DOHH2 (cell line): ENCODE results near the gene INSYN2A.

Source experiments
- H3F3A ChIP-seq: fragments of 200-600 bp; sonication (generic), shearing (Covaris generic); 2 replicates; pipeline ENCODE4 v1.6.0; 2016; ENCODE audit warnings: antibody characterized with exemption, mild to moderate bottlenecking; ENCODE audit not compliant: control insufficient read depth, insufficient read depth
- H3K27ac ChIP-seq: fragments of 200-600 bp; sonication (generic); 2 replicates; pipeline ENCODE4 v1.5.1; 2014; ENCODE audit warnings: low read depth, mild to moderate bottlenecking, low read length, moderate library complexity
- H3K27me3 ChIP-seq: fragments of 200-600 bp; sonication (generic); 2 replicates; pipeline ENCODE4 v1.6.1; 2014; ENCODE audit warnings: mild to moderate bottlenecking, low read length, mixed read lengths; ENCODE audit not compliant: control insufficient read depth
- H3K36me3 ChIP-seq: fragments of 200-600 bp; sonication (generic); 2 replicates; pipeline ENCODE4 v1.6.1; 2014; ENCODE audit warnings: mild to moderate bottlenecking, low read length, moderate library complexity, mixed read lengths; ENCODE audit not compliant: control insufficient read depth
- H3K4me1 ChIP-seq: fragments of 200-600 bp; sonication (generic); 2 replicates; pipeline ENCODE4 v1.6.1; 2014; ENCODE audit warnings: mild to moderate bottlenecking, low read length, mixed read lengths; ENCODE audit not compliant: control insufficient read depth
- H3K4me2 ChIP-seq: fragments of 200-600 bp; sonication (generic); 2 replicates; pipeline ENCODE4 v1.6.0; 2014; ENCODE audit warnings: mild to moderate bottlenecking, low read length, moderate library complexity
- H3K4me3 ChIP-seq: fragments of 200-600 bp; sonication (generic); 2 replicates; pipeline ENCODE4 v1.5.1; 2014; ENCODE audit warnings: mild to moderate bottlenecking, low read length, mixed read lengths
- H3K79me2 ChIP-seq: fragments of 200-600 bp; sonication (generic); 2 replicates; pipeline ENCODE4 v1.6.1; 2014; ENCODE audit warnings: mild to moderate bottlenecking, low read length, mixed read lengths; ENCODE audit not compliant: control insufficient read depth
- H3K9me2 ChIP-seq: fragments of 200-600 bp; sonication (generic); replicated peaks from 2 replicates; pipeline ENCODE4 v1.6.1; 2014; ENCODE audit warnings: mild to moderate bottlenecking, low read length, mixed read lengths; ENCODE audit not compliant: control insufficient read depth
- H3K9me3 ChIP-seq: fragments of 200-600 bp; sonication (generic); 2 replicates; pipeline ENCODE4 v1.6.1; 2014; ENCODE audit warnings: antibody characterized with exemption, low read length, mixed read lengths; ENCODE audit not compliant: control insufficient read depth, insufficient read depth
- H4K20me1 ChIP-seq: fragments of 200-600 bp; sonication (generic); 2 replicates; pipeline ENCODE4 v1.6.0; 2014; ENCODE audit warnings: low read depth, mild to moderate bottlenecking, antibody characterized with exemption, low read length, moderate library complexity; ENCODE audit not compliant: control insufficient read depth, insufficient read depth
- EZH2phosphoT487 ChIP-seq: fragments of 200-600 bp; sonication (generic); IDR thresholded peaks from 2 replicates; pipeline ENCODE4 v1.6.1; 2017; ENCODE audit warnings: borderline replicate concordance, mild to moderate bottlenecking, antibody characterized with exemption, low read length, moderate library complexity, mixed read lengths
- TF ChIP-seq, protein P1 (sequence below): fragments of 200-600 bp; sonication (generic); IDR thresholded peaks from one replicate; pipeline ENCODE4 v1.5.1; 2014; ENCODE audit warnings: antibody characterized with exemption, mild to moderate bottlenecking, low read depth, low read length; ENCODE audit not compliant: poor library complexity, severe bottlenecking

Gene INSYN2A

DNA sequence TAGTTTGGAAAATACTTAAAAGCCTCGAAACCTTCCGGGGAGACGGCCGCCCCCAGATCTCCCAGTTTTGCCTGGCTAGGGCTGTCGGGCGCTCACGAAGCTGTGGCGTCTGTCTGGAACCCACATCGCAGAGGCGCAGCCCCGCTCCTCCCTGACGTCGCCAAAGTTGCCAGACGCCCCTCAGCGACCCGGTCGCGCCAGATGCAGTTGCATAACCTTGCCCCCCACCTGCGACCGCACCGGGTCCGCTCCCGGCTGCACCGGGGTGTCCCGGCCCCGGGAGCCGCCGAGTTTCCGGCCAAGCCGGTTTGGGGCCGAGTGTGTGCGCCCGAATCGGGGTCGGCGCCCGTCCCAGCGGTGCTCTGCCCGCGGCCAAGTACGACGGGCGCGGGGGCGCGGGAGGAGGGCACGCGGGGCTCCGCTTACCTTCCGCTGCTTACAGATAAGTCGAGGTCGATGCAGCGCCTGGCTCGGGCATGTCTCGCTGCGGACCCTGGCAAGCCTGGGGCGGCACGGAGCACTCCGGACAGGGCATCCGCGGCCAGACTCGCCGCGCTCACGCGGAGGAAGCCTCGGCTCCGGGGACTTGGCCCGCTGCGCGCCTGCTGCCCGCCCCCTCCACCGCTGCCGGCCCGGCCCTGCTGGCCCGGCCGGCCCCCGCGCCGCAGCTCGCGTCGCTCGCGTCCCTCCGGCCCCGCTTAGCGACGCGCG is 665 bp downstream of the INSYN2A start:
- H3K27me3 ChIP-seq = no peaks in the 10 kb centered on the region
- no peak overlapping the region for H3K27ac ChIP-seq
- H3K4me3 ChIP-seq = no peak overlapping the region

DNA sequence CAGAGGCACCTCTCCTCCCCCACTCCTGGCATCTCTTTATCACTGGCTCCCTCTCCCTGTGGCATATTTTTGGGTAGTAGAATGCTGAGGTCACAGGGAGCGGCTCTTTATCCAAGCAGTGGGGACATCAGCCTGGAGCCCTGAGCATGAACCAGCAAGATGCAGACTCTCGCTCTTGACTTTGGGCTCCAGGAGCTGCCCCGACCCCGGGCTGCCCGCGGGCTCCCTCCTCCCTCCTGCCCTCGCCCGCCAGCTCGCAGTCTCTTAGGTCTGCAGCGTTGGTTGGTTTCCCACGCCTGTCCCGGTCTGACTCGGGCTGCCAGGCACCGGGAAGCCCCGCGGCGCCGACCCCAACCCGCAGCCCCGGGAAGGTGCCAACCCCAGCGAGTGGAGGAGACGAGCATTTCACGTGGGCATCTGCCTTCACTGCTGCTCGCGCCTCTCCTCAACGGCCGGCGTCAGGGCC is 1.3 kb downstream of the INSYN2A start:
- TF ChIP-seq EZH2phosphoT487 = no peak
- TF ChIP-seq, protein P1, sequence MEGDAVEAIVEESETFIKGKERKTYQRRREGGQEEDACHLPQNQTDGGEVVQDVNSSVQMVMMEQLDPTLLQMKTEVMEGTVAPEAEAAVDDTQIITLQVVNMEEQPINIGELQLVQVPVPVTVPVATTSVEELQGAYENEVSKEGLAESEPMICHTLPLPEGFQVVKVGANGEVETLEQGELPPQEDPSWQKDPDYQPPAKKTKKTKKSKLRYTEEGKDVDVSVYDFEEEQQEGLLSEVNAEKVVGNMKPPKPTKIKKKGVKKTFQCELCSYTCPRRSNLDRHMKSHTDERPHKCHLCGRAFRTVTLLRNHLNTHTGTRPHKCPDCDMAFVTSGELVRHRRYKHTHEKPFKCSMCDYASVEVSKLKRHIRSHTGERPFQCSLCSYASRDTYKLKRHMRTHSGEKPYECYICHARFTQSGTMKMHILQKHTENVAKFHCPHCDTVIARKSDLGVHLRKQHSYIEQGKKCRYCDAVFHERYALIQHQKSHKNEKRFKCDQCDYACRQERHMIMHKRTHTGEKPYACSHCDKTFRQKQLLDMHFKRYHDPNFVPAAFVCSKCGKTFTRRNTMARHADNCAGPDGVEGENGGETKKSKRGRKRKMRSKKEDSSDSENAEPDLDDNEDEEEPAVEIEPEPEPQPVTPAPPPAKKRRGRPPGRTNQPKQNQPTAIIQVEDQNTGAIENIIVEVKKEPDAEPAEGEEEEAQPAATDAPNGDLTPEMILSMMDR = no peak
- H3K36me3 ChIP-seq = no peaks in the 10 kb centered on the region
- no peaks in the 10 kb centered on the region for H3K27me3 ChIP-seq
- H3K9me2 ChIP-seq = no peaks in the 10 kb centered on the region
- H3K79me2 ChIP-seq = no peaks in the 10 kb centered on the region
- no peaks in the 10 kb centered on the region for H3F3A ChIP-seq
- H3K4me3 ChIP-seq = no peak overlapping the region
- H3K4me1 ChIP-seq = no peaks in the 10 kb centered on the region
- no peak overlapping the region for H3K4me2 ChIP-seq
- no peaks in the 10 kb centered on the region for H4K20me1 ChIP-seq
- no peaks in the 10 kb centered on the region for H3K9me3 ChIP-seq
- H3K27ac ChIP-seq = no peak overlapping the region

More for the DNA sequence above, 665 bp downstream of the INSYN2A start:
- H3K4me2 ChIP-seq = no peak overlapping the region
- no peaks in the 10 kb centered on the region for H4K20me1 ChIP-seq
- H3F3A ChIP-seq = no peaks in the 10 kb centered on the region
- no peaks in the 10 kb centered on the region for H3K9me2 ChIP-seq
- TF ChIP-seq EZH2phosphoT487 = no peak
- TF ChIP-seq, protein P1 = no peak
- no peaks in the 10 kb centered on the region for H3K36me3 ChIP-seq
- no peaks in the 10 kb centered on the region for H3K79me2 ChIP-seq
- no peaks in the 10 kb centered on the region for H3K9me3 ChIP-seq
- no peaks in the 10 kb centered on the region for H3K4me1 ChIP-seq

DNA sequence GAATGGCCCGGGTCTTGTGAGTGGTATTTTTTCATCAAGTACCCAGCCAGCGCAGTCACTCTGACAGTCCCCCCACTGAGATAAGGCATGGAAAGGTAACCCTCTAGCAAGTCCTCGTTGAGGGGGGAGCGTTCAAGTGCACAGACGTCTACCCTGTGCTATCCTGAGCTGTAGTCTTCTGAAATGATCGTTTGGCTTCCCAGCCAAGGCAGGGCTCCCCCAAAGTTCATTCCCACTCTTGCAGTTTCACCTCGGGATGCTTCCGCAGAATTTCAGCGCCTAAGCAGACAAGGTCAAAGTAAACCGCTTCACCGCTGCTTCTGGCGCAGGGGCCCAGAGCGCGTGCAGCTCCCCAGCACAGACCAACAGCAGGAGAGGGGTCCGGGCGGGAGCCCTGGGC is 1.8 kb downstream of the INSYN2A start:
- Histone ChIP-seq H3K27me3 (no peaks in the 10 kb centered on the region), H3K27ac (no peak overlapping the region), H3K9me2 (no peaks in the 10 kb centered on the region), H4K20me1 (no peaks in the 10 kb centered on the region), H3K4me1 (no peaks in the 10 kb centered on the region), H3K4me2 (no peak overlapping the region), H3K4me3 (no peak overlapping the region), H3K36me3 (no peaks in the 10 kb centered on the region), H3K9me3 (no peaks in the 10 kb centered on the region), H3F3A (no peaks in the 10 kb centered on the region), H3K79me2 (no peaks in the 10 kb centered on the region)
- no peak for TF ChIP-seq EZH2phosphoT487
- TF ChIP-seq, protein P1 = no peak
